HEK293 (cell line): ENCODE data around the gene DDC.
A peak's percentile ranks its signal among the peaks of the same experiment; 100 is the strongest.
"Not testable (repeated sequence)": the region's sequence is repeated elsewhere in the genome, so short reads cannot be mapped to it uniquely, and the experiment has no call there.

Experiments used
- CTCF ChIA-PET: fragments of 350-600 bp; formaldehyde crosslinking; extraction: SDS; loops from one replicate; lab custom pipeline; 2021; ENCODE audit warnings: antibody characterized with exemption; lab: Yijun Ruan, JAX
- POLR2A ChIA-PET: fragments of 300-600 bp; formaldehyde crosslinking; extraction: SDS; loops from one replicate; lab custom pipeline; 2020; ENCODE audit warnings: antibody characterized with exemption, inconsistent platforms; lab: Yijun Ruan, JAX
- H3K27ac ChIP-seq: fragments of 200-500 bp; sonication (Bioruptor generic); 2 replicates; pipeline ENCODE4 v1.5.1; 2014; ENCODE audit warnings: low read depth, low read length, control low read depth, inconsistent platforms; ENCODE audit errors: extremely low read depth
- H3K36me3 ChIP-seq, 2 experiments: fragments of 200-500 bp in 1 of 2; sonication (Bioruptor generic) in 1 of 2; 1 replicate in 1 of 2; 2 replicates in 1 of 2; pipeline ENCODE4 v1.5.1; 2014 to 2017; ENCODE audit warnings: inconsistent platforms in 2 of 2, low read length in 2 of 2; ENCODE audit not compliant: control insufficient read depth in 2 of 2, insufficient read depth in 1 of 2
- H3K4me1 ChIP-seq: fragments of 200-500 bp; sonication (Bioruptor generic); 2 replicates; pipeline ENCODE4 v1.5.1; 2014; ENCODE audit warnings: mild to moderate bottlenecking, low read length, inconsistent platforms; ENCODE audit not compliant: control insufficient read depth, insufficient read depth
- H3K4me3 ChIP-seq: 2 replicates; pipeline ENCODE4 v1.5.1; 2011; ENCODE audit warnings: low read depth, mild to moderate bottlenecking, control low read depth, low read length, moderate library complexity
- H3K9me3 ChIP-seq: fragments of 200-500 bp; sonication (Bioruptor generic); 2 replicates; pipeline ENCODE4 v1.5.1; 2014; ENCODE audit warnings: low read depth, low read length, inconsistent platforms; ENCODE audit not compliant: control insufficient read depth, insufficient read depth
- BCL11A ChIP-seq: fragments of 450-650 bp; formaldehyde crosslinking; IDR thresholded peaks from 2 replicates; pipeline ENCODE4 v1.5.1; 2016; ENCODE audit warnings: low read depth, missing biosample characterization, missing genetic modification characterization
- EGR2 ChIP-seq: fragments of 450-650 bp; formaldehyde crosslinking; IDR thresholded peaks from 2 replicates; pipeline ENCODE4 v1.5.1; 2016; ENCODE audit warnings: low read depth, missing biosample characterization, missing genetic modification characterization
- HOXC10 ChIP-seq: sonication (generic); formaldehyde crosslinking; IDR thresholded peaks from 2 replicates; pipeline ENCODE4 v1.8.1; 2023; ENCODE audit warnings: mild to moderate bottlenecking, missing genetic modification reagents
- REST ChIP-seq: fragments of 450-650 bp; formaldehyde crosslinking; IDR thresholded peaks from 2 replicates; pipeline ENCODE4 v1.5.1; 2016; ENCODE audit warnings: missing biosample characterization, missing genetic modification characterization
- ZNF121 ChIP-seq: fragments of 450-650 bp; formaldehyde crosslinking; IDR thresholded peaks from 2 replicates; pipeline ENCODE4 v1.5.1; 2016; ENCODE audit warnings: missing biosample characterization, missing genetic modification characterization
- ZNF23 ChIP-seq: fragments of 450-650 bp; formaldehyde crosslinking; IDR thresholded peaks from 2 replicates; pipeline ENCODE4 v1.5.1; 2016; ENCODE audit warnings: missing biosample characterization, missing genetic modification characterization, borderline replicate concordance
- ZNF266 ChIP-seq: fragments of 450-650 bp; formaldehyde crosslinking; IDR thresholded peaks from 2 replicates; pipeline ENCODE4 v1.5.1; 2016; ENCODE audit warnings: missing biosample characterization, missing genetic modification characterization, low read depth
- ZNF704 ChIP-seq: fragments of 450-650 bp; formaldehyde crosslinking; IDR thresholded peaks from 2 replicates; pipeline ENCODE4 v1.5.1; 2016; ENCODE audit warnings: missing biosample characterization, missing genetic modification characterization
- TF ChIP-seq, protein P1 (sequence below): fragments of 450-650 bp; formaldehyde crosslinking; IDR thresholded peaks from 2 replicates; pipeline ENCODE4 v1.5.1; 2017; ENCODE audit warnings: missing biosample characterization, mild to moderate bottlenecking, missing genetic modification characterization, moderate library complexity
- TF ChIP-seq, protein P2 (sequence below): fragments of 450-650 bp; formaldehyde crosslinking; IDR thresholded peaks from 2 replicates; pipeline ENCODE4 v1.5.1; 2016; ENCODE audit warnings: missing biosample characterization, missing genetic modification characterization
- TF ChIP-seq, protein P3 (sequence below): fragments of 450-650 bp; formaldehyde crosslinking; IDR thresholded peaks from 2 replicates; pipeline ENCODE4 v1.5.1; 2016; ENCODE audit warnings: missing biosample characterization, missing genetic modification characterization
- TF ChIP-seq, protein P4 (sequence below): fragments of 450-650 bp; formaldehyde crosslinking; IDR thresholded peaks from 2 replicates; pipeline ENCODE4 v1.5.1; 2017; ENCODE audit warnings: missing biosample characterization, missing genetic modification characterization

Gene DDC

DNA sequence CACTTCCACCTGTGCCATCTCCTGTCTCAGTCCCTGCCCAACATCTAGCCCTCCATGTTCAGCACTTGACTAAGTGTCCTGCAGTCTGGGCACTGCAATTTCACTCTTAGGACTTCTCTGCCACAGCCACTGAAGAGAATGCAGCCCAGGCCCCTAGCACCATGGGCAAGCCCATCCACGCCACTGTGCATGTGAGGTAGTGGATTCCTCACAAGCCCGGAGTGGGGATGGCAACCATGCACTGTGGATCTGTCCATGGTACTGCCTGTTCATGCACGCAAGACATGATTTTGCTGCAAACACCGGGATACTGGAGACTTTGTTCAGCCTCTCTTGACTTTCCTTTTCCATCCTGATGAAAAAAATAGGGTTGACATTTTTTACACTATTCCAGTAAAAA, 12.3 kb downstream of the DDC start:
- Histone ChIP-seq H3K9me3 (no peaks in the 10 kb centered on the region), H3K36me3 (no peaks in the 10 kb centered on the region), H3K4me3 (no peak overlapping the region), H3K4me1 (no peaks in the 10 kb centered on the region), H3K27ac (no peak overlapping the region)
- POLR2A ChIA-PET = no interaction called here
- TF ChIP-seq ZNF266 (tag by site-specific recombination) (no peak), REST (tag by site-specific recombination) (peak; percentile 94)
- CTCF ChIA-PET = no interaction called here

- Histone ChIP-seq H3K9me3 (no peaks in the 10 kb centered on the region), H3K4me3 (no peak overlapping the region), H3K4me1 (no peaks in the 10 kb centered on the region), H3K36me3 (no peaks in the 10 kb centered on the region), H3K27ac (no peak overlapping the region)
- POLR2A ChIA-PET = no interaction called here
- no peak for TF ChIP-seq EGR2 (tag by site-specific recombination)
- no peak for TF ChIP-seq ZNF704
- TF ChIP-seq, protein P1, sequence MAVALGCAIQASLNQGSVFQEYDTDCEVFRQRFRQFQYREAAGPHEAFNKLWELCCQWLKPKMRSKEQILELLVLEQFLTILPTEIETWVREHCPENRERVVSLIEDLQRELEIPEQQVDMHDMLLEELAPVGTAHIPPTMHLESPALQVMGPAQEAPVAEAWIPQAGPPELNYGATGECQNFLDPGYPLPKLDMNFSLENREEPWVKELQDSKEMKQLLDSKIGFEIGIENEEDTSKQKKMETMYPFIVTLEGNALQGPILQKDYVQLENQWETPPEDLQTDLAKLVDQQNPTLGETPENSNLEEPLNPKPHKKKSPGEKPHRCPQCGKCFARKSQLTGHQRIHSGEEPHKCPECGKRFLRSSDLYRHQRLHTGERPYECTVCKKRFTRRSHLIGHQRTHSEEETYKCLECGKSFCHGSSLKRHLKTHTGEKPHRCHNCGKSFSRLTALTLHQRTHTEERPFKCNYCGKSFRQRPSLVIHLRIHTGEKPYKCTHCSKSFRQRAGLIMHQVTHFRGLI (tag by site-specific recombination) = no peak
- TF ChIP-seq ZNF121 = no peak
- TF ChIP-seq, protein P2, sequence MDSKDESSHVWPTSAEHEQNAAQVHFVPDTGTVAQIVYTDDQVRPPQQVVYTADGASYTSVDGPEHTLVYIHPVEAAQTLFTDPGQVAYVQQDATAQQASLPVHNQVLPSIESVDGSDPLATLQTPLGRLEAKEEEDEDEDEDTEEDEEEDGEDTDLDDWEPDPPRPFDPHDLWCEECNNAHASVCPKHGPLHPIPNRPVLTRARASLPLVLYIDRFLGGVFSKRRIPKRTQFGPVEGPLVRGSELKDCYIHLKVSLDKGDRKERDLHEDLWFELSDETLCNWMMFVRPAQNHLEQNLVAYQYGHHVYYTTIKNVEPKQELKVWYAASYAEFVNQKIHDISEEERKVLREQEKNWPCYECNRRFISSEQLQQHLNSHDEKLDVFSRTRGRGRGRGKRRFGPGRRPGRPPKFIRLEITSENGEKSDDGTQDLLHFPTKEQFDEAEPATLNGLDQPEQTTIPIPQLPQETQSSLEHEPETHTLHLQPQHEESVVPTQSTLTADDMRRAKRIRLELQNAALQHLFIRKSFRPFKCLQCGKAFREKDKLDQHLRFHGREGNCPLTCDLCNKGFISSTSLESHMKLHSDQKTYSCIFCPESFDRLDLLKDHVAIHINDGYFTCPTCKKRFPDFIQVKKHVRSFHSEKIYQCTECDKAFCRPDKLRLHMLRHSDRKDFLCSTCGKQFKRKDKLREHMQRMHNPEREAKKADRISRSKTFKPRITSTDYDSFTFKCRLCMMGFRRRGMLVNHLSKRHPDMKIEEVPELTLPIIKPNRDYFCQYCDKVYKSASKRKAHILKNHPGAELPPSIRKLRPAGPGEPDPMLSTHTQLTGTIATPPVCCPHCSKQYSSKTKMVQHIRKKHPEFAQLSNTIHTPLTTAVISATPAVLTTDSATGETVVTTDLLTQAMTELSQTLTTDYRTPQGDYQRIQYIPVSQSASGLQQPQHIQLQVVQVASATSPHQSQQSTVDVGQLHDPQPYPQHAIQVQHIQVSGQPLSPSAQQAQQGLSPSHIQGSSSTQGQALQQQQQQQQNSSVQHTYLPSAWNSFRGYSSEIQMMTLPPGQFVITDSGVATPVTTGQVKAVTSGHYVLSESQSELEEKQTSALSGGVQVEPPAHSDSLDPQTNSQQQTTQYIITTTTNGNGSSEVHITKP (tag by site-specific recombination) = no peak
- CTCF ChIA-PET = no interaction called here
Observed at GRCh38 chr7:50552139-50552538, 13.1 kb downstream of the DDC start.

GRCh38 chr7:50545613-50546012, 19.6 kb downstream of the DDC start:
- H3K36me3 ChIP-seq, H3K9me3 ChIP-seq, POLR2A ChIA-PET, H3K27ac ChIP-seq, H3K4me1 ChIP-seq, H3K4me3 ChIP-seq: not testable (repeated sequence)
- CTCF ChIA-PET = interaction anchor here (0.6 to 1.1 kb wide), 2 partner anchors 78 to 596 kb away, joined by 3 to 4 read pairs; no protein-coding TSS in a partner anchor

DNA sequence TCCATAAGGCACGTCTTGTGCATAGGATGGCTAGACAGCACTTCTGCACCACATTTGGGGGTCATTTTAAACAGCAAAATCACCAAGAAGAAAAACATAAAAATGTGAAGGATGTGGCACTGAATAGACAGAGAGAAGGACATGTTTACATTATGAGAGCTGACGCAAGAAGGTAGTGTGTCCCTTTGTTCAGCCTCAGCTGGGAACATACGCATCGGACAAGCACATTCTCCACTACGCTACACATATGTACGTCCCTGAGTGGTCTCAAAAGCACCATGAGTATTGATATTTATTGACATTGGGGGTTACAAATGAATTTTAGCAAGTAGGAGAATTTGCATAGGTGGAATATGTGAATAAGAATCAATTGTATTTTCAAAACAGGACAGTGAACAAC, 20.2 kb downstream of the DDC start:
- Histone ChIP-seq H3K4me3 (no peak overlapping the region), H3K9me3 (no peaks in the 10 kb centered on the region), H3K36me3 (no peaks in the 10 kb centered on the region), H3K27ac (no peak overlapping the region), H3K4me1 (no peaks in the 10 kb centered on the region)
- ChIA-PET CTCF (interaction anchor here (1.1 kb wide), 1 partner anchor 77 kb away, joined by 3 read pairs; no protein-coding TSS in a partner anchor), POLR2A (no interaction called here)
- no peak for TF ChIP-seq EGR2 (tag by site-specific recombination)
- no peak for TF ChIP-seq ZNF23 (tag by site-specific recombination)
- TF ChIP-seq, protein P3, sequence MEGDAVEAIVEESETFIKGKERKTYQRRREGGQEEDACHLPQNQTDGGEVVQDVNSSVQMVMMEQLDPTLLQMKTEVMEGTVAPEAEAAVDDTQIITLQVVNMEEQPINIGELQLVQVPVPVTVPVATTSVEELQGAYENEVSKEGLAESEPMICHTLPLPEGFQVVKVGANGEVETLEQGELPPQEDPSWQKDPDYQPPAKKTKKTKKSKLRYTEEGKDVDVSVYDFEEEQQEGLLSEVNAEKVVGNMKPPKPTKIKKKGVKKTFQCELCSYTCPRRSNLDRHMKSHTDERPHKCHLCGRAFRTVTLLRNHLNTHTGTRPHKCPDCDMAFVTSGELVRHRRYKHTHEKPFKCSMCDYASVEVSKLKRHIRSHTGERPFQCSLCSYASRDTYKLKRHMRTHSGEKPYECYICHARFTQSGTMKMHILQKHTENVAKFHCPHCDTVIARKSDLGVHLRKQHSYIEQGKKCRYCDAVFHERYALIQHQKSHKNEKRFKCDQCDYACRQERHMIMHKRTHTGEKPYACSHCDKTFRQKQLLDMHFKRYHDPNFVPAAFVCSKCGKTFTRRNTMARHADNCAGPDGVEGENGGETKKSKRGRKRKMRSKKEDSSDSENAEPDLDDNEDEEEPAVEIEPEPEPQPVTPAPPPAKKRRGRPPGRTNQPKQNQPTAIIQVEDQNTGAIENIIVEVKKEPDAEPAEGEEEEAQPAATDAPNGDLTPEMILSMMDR (tag by site-specific recombination) = no peak
- no peak for TF ChIP-seq HOXC10
- TF ChIP-seq, protein P4, sequence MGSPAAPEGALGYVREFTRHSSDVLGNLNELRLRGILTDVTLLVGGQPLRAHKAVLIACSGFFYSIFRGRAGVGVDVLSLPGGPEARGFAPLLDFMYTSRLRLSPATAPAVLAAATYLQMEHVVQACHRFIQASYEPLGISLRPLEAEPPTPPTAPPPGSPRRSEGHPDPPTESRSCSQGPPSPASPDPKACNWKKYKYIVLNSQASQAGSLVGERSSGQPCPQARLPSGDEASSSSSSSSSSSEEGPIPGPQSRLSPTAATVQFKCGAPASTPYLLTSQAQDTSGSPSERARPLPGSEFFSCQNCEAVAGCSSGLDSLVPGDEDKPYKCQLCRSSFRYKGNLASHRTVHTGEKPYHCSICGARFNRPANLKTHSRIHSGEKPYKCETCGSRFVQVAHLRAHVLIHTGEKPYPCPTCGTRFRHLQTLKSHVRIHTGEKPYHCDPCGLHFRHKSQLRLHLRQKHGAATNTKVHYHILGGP = no peak
- TF ChIP-seq BCL11A (tag by site-specific recombination) = no peak
